ENCODE measurements around the gene KDM6A. TPM values are rescaled to one million over a fixed set of nuclear protein-coding genes. Genes with fewer than 3 reads are reported as not detected.

KDM6A gene
- total and polyA plus RNA-seq, 2 donors (not counting 1 experiment from before 2014, with no cell fraction given) = 13.8 to 28.4 TPM

- no peak for DNase-seq (ENCODE audit: low read depth in 2 of 2)
- H2AFZ ChIP-seq (ENCODE audit: low read length) = no peak overlapping the region
- H3K27ac ChIP-seq (ENCODE audit: insufficient read depth, low read length) = no peak overlapping the region
- no peaks in the 10 kb centered on the region for H3K9me3 ChIP-seq (ENCODE audit: control insufficient read depth, insufficient read depth, low read depth, low read length)
- H3K27me3 ChIP-seq (ENCODE audit: control insufficient read depth, insufficient read depth, low read length) = no peaks in the 10 kb centered on the region
- no peaks in the 10 kb centered on the region for H3K4me1 ChIP-seq (ENCODE audit: control insufficient read depth, extremely low read depth, insufficient read depth, low read length)
- TF ChIP-seq EZH2 (IDR thresholded peaks at IDR 0.05; ENCODE audit: low read length, missing control alignments) (no peak), CTCF (conservative IDR thresholded peaks at IDR 0.05 in 1 of 2, IDR thresholded peaks at IDR 0.05 in 1 of 2; ENCODE audit: low read depth in 1 of 2, low read length in 2 of 2) (no peak)
- H4K20me1 ChIP-seq (ENCODE audit: control insufficient read depth, extremely low read depth, insufficient read depth, low read length) = no peaks in the 10 kb centered on the region
- H3K4me3 ChIP-seq (replicated peaks in 1 of 4; ENCODE audit: control extremely low read depth in 1 of 4, insufficient read depth in 1 of 4, low read depth in 3 of 4, low read length in 4 of 4) = no peak overlapping the region
- no peaks in the 10 kb centered on the region for H3K36me3 ChIP-seq (ENCODE audit: control insufficient read depth, insufficient read depth, low read length)
- peaks cover 3% of the 10 kb centered on the region for H3K79me2 ChIP-seq (ENCODE audit: control insufficient read depth, insufficient read depth, low read length)
- no peak overlapping the region for H3K4me2 ChIP-seq (ENCODE audit: extremely low read depth, insufficient read depth, low read length)
- H3K9ac ChIP-seq (ENCODE audit: insufficient read depth, low read length) = no peak overlapping the region
Measured at GRCh38 chrX:44978976-44979375, 106.0 kb downstream of the KDM6A start.

- H3K9ac ChIP-seq (ENCODE audit: insufficient read depth, low read length) = no peak overlapping the region
- H2AFZ ChIP-seq (ENCODE audit: low read length) = no peak overlapping the region
- H3K36me3 ChIP-seq (ENCODE audit: control insufficient read depth, insufficient read depth, low read length) = no peaks in the 10 kb centered on the region
- no peaks in the 10 kb centered on the region for H3K4me1 ChIP-seq (ENCODE audit: control insufficient read depth, extremely low read depth, insufficient read depth, low read length)
- no peaks in the 10 kb centered on the region for H4K20me1 ChIP-seq (ENCODE audit: control insufficient read depth, extremely low read depth, insufficient read depth, low read length)
- H3K9me3 ChIP-seq (ENCODE audit: control insufficient read depth, insufficient read depth, low read depth, low read length) = no peaks in the 10 kb centered on the region
- DNase-seq (ENCODE audit: low read depth in 2 of 2) = no peak
- no peak overlapping the region for H3K27ac ChIP-seq (ENCODE audit: insufficient read depth, low read length)
- H3K27me3 ChIP-seq (ENCODE audit: control insufficient read depth, insufficient read depth, low read length) = no peaks in the 10 kb centered on the region
- no peak overlapping the region for H3K4me3 ChIP-seq (replicated peaks in 1 of 4; ENCODE audit: control extremely low read depth in 1 of 4, insufficient read depth in 1 of 4, low read depth in 3 of 4, low read length in 4 of 4)
- no peak overlapping the region for H3K4me2 ChIP-seq (ENCODE audit: extremely low read depth, insufficient read depth, low read length)
- H3K79me2 ChIP-seq (ENCODE audit: control insufficient read depth, insufficient read depth, low read length) = peaks cover 3% of the 10 kb centered on the region
- no peak for TF ChIP-seq EZH2 (IDR thresholded peaks at IDR 0.05; ENCODE audit: low read length, missing control alignments)
- no peak for TF ChIP-seq CTCF (conservative IDR thresholded peaks at IDR 0.05 in 1 of 2, IDR thresholded peaks at IDR 0.05 in 1 of 2; ENCODE audit: low read depth in 1 of 2, low read length in 2 of 2)
Measured at GRCh38 chrX:44980403-44980802, 107.4 kb downstream of the KDM6A start.

- Histone ChIP-seq H3K27me3 (ENCODE audit: control insufficient read depth, insufficient read depth, low read length) (no peaks in the 10 kb centered on the region), H3K4me1 (ENCODE audit: control insufficient read depth, extremely low read depth, insufficient read depth, low read length) (no peaks in the 10 kb centered on the region), H3K27ac (ENCODE audit: insufficient read depth, low read length) (no peak overlapping the region), H4K20me1 (ENCODE audit: control insufficient read depth, extremely low read depth, insufficient read depth, low read length) (no peaks in the 10 kb centered on the region), H3K9ac (ENCODE audit: insufficient read depth, low read length) (no peak overlapping the region), H3K79me2 (ENCODE audit: control insufficient read depth, insufficient read depth, low read length) (peaks cover 3% of the 10 kb centered on the region), H2AFZ (ENCODE audit: low read length) (no peak overlapping the region), H3K4me3 (replicated peaks in 1 of 4; ENCODE audit: control extremely low read depth in 1 of 4, insufficient read depth in 1 of 4, low read depth in 3 of 4, low read length in 4 of 4) (no peak overlapping the region), H3K9me3 (ENCODE audit: control insufficient read depth, insufficient read depth, low read depth, low read length) (no peaks in the 10 kb centered on the region), H3K4me2 (ENCODE audit: extremely low read depth, insufficient read depth, low read length) (no peak overlapping the region), H3K36me3 (ENCODE audit: control insufficient read depth, insufficient read depth, low read length) (no peaks in the 10 kb centered on the region)
- no peak for DNase-seq (ENCODE audit: low read depth in 2 of 2)
- TF ChIP-seq CTCF (conservative IDR thresholded peaks at IDR 0.05 in 1 of 2, IDR thresholded peaks at IDR 0.05 in 1 of 2; ENCODE audit: low read depth in 1 of 2, low read length in 2 of 2) (no peak), EZH2 (IDR thresholded peaks at IDR 0.05; ENCODE audit: low read length, missing control alignments) (no peak)
Measured at GRCh38 chrX:44980883-44981282, 107.9 kb downstream of the KDM6A start.
